ENCODE measurements around the gene CAPN13.

The CAPN13 gene

GRCh38 chr2:30807249-30807648, at the start of gene CAPN13:
Gene CAPN13, minus strand, starts transcription at chr2:30807446. Its CDS starts 20,121 bp downstream, at chr2:30787325.
- no peak for DNase-seq (ENCODE audit: low read depth)

GRCh38 chr2:30847841-30848240, 40.6 kb upstream of the CAPN13 start:
- DNase-seq (ENCODE audit: low read depth) = no peak

- no peak for DNase-seq (ENCODE audit: low read depth)
Observed at GRCh38 chr2:30847329-30847728, 40.1 kb upstream of the CAPN13 start.

- DNase-seq (ENCODE audit: low read depth) = no peak
Observed at GRCh38 chr2:30828586-30828985, 21.3 kb upstream of the CAPN13 start.

- DNase-seq (ENCODE audit: low read depth) = no peak
Observed at GRCh38 chr2:30826916-30827315, 19.7 kb upstream of the CAPN13 start.

- DNase-seq (ENCODE audit: low read depth) = no peak
Observed at GRCh38 chr2:30826481-30826880, 19.2 kb upstream of the CAPN13 start.

- no peak for DNase-seq (ENCODE audit: low read depth)
Observed at GRCh38 chr2:30823452-30823851, 16.2 kb upstream of the CAPN13 start.

- DNase-seq (ENCODE audit: low read depth) = no peak
Observed at GRCh38 chr2:30821960-30822359, 14.7 kb upstream of the CAPN13 start.

- DNase-seq (ENCODE audit: low read depth) = no peak
Observed at GRCh38 chr2:30820381-30821055, 13.3 kb upstream of the CAPN13 start.

GRCh38 chr2:30809938-30810337, 2.7 kb upstream of the CAPN13 start:
- DNase-seq (ENCODE audit: low read depth) = no peak

- DNase-seq (ENCODE audit: low read depth) = no peak
Observed at GRCh38 chr2:30808695-30809094, 1.4 kb upstream of the CAPN13 start.

GRCh38 chr2:30803281-30803680, 4.0 kb downstream of the CAPN13 start:
- no peak for DNase-seq (ENCODE audit: low read depth)

GRCh38 chr2:30802611-30803010, 4.6 kb downstream of the CAPN13 start:
- DNase-seq (ENCODE audit: low read depth) = no peak

- no peak for DNase-seq (ENCODE audit: low read depth)
Observed at GRCh38 chr2:30801821-30802455, 5.3 kb downstream of the CAPN13 start.

- no peak for DNase-seq (ENCODE audit: low read depth)
Observed at GRCh38 chr2:30800159-30800558, 7.1 kb downstream of the CAPN13 start.

GRCh38 chr2:30799366-30799765, 7.9 kb downstream of the CAPN13 start:
- no peak for DNase-seq (ENCODE audit: low read depth)

GRCh38 chr2:30798536-30798991, 8.7 kb downstream of the CAPN13 start:
- DNase-seq (ENCODE audit: low read depth) = no peak

GRCh38 chr2:30797381-30798015, 9.7 kb downstream of the CAPN13 start:
- no peak for DNase-seq (ENCODE audit: low read depth)

- no peak for DNase-seq (ENCODE audit: low read depth)
Observed at GRCh38 chr2:30796699-30797098, 10.5 kb downstream of the CAPN13 start.

- DNase-seq (ENCODE audit: low read depth) = no peak
Observed at GRCh38 chr2:30792521-30792920, 14.7 kb downstream of the CAPN13 start.

GRCh38 chr2:30790879-30791278, 16.4 kb downstream of the CAPN13 start:
- DNase-seq (ENCODE audit: low read depth) = no peak

GRCh38 chr2:30789670-30790210, 17.5 kb downstream of the CAPN13 start:
- DNase-seq (ENCODE audit: low read depth) = no peak
